ENCODE data around the gene ERI3.

DNA sequence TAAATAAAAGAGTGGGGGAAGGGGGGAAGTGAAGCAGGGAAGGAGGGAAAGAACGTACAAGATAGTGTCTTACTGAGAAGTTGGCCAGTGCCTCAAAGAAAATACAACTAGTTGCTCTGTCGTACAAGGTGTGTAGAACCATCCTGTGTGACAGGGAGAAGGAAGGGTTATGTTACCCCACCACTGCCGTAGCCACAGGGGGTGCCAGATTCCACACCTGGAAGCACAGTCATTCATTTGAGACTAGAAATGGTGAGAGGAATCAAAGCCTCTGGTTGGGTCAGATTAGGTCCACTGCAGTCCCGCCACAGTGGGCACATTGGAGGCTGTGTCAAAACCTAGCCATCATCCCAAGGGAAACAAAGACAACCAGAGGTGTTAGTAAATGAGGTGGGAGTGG lies 2.7 kb upstream of the ERI3 start:
- TF ChIP-seq POLR2A (IDR thresholded peaks at IDR 0.05; ENCODE audit: low read depth, low read length), result no peak
- TF ChIP-seq, protein P1, sequence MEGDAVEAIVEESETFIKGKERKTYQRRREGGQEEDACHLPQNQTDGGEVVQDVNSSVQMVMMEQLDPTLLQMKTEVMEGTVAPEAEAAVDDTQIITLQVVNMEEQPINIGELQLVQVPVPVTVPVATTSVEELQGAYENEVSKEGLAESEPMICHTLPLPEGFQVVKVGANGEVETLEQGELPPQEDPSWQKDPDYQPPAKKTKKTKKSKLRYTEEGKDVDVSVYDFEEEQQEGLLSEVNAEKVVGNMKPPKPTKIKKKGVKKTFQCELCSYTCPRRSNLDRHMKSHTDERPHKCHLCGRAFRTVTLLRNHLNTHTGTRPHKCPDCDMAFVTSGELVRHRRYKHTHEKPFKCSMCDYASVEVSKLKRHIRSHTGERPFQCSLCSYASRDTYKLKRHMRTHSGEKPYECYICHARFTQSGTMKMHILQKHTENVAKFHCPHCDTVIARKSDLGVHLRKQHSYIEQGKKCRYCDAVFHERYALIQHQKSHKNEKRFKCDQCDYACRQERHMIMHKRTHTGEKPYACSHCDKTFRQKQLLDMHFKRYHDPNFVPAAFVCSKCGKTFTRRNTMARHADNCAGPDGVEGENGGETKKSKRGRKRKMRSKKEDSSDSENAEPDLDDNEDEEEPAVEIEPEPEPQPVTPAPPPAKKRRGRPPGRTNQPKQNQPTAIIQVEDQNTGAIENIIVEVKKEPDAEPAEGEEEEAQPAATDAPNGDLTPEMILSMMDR (conservative IDR thresholded peaks at IDR 0.05; ENCODE audit: low read depth, low read length), result no peak
- TF ChIP-seq, protein P2, sequence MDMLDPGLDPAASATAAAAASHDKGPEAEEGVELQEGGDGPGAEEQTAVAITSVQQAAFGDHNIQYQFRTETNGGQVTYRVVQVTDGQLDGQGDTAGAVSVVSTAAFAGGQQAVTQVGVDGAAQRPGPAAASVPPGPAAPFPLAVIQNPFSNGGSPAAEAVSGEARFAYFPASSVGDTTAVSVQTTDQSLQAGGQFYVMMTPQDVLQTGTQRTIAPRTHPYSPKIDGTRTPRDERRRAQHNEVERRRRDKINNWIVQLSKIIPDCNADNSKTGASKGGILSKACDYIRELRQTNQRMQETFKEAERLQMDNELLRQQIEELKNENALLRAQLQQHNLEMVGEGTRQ (IDR thresholded peaks at IDR 0.05; ENCODE audit: low read depth, low read length), result no peak
- TF ChIP-seq BHLHE40 (IDR thresholded peaks at IDR 0.05; ENCODE audit: low read depth, low read length), result no peak
- no peak for TF ChIP-seq MAZ (IDR thresholded peaks at IDR 0.05; ENCODE audit: borderline replicate concordance, low read depth, low read length)
- TF ChIP-seq RCOR1 (IDR thresholded peaks at IDR 0.05; ENCODE audit: insufficient replicate concordance, low read length), result no peak
- no peak for TF ChIP-seq CEBPB (IDR thresholded peaks at IDR 0.05; ENCODE audit: low read depth, low read length)

All from IMR-90 (cell line).